Esophagus squamous epithelium (tissue), 4 donors: ENCODE data around the gene RAB20.
"Not testable (repeated sequence)": the region's sequence is repeated elsewhere in the genome, so short reads cannot be mapped to it uniquely, and the experiment has no call there.

Experiments
- CTCF ChIP-seq, 6 experiments: fragments of 450-650 bp in 4 of 6; fragments of 200-600 bp in 2 of 6; sonication (generic) in 2 of 6; IDR thresholded peaks; one replicate each; pipeline ENCODE4 v1.5.1; 2016 to 2019; ENCODE audit warnings: antibody characterized with exemption in 6 of 6, mild to moderate bottlenecking in 4 of 6, moderate library complexity in 4 of 6
- POLR2A ChIP-seq, 4 donors: fragments of 450-650 bp; IDR thresholded peaks; one replicate each; pipeline ENCODE4 v1.6.1; 2017; ENCODE audit warnings: antibody characterized with exemption in 4 of 4, mild to moderate bottlenecking in 4 of 4, moderate library complexity in 3 of 4

GRCh38 chr13:110486880-110487279, 74.6 kb downstream of the RAB20 start:
- TF ChIP-seq CTCF, POLR2A (IDR thresholded peaks at IDR 0.05): not testable (repeated sequence)
